DND-41 (cell line): ENCODE results near the gene TMX1.
A peak's percentile ranks its signal among the peaks of the same experiment; 100 is the strongest.

Experiments used
- ATAC-seq: fragments of 200-7000 bp; cut with Tn5 transposase; 3 replicates; pipeline ENCODE4 v1.9.1; 2021; ENCODE audit warnings: low read depth; ENCODE audit not compliant: insufficient read depth
- DNase-seq: peaks from one replicate; pipeline ENCODE4 v3.0.0-alpha.2; 2020
- H2AFZ ChIP-seq: 2 replicates; pipeline ENCODE4 v1.6.0; 2012; ENCODE audit warnings: low read depth, low read length
- H3K27ac ChIP-seq: 2 replicates; pipeline ENCODE4 v1.5.1; 2012; ENCODE audit warnings: low read length, inconsistent platforms
- H3K27me3 ChIP-seq: fragments of 200-600 bp; sonication (generic); 2 replicates; pipeline ENCODE4 v1.6.0; 2012; ENCODE audit warnings: low read length, mild to moderate bottlenecking, inconsistent platforms; ENCODE audit not compliant: insufficient read depth, poor library complexity
- H3K36me3 ChIP-seq: 2 replicates; pipeline ENCODE4 v1.5.1; 2012; ENCODE audit warnings: low read length, inconsistent platforms; ENCODE audit not compliant: insufficient read depth
- H3K4me1 ChIP-seq: 2 replicates; pipeline ENCODE4 v1.5.1; 2012; ENCODE audit warnings: mild to moderate bottlenecking, low read length; ENCODE audit not compliant: insufficient read depth
- H3K4me2 ChIP-seq: 2 replicates; pipeline ENCODE4 v1.6.0; 2012; ENCODE audit warnings: mild to moderate bottlenecking, moderate library complexity, low read length, inconsistent platforms; ENCODE audit not compliant: insufficient read depth
- H3K4me3 ChIP-seq, 2 experiments: fragments of 200-600 bp in 1 of 2; shearing (Covaris generic) in 1 of 2; 2 replicates each; pipeline ENCODE4 v1.5.1; 2012 to 2016; ENCODE audit warnings: inconsistent platforms in 2 of 2, low read length in 2 of 2, mild to moderate bottlenecking in 2 of 2, low read depth in 1 of 2, moderate library complexity in 1 of 2
- H3K79me2 ChIP-seq: 2 replicates; pipeline ENCODE4 v1.6.0; 2012; ENCODE audit warnings: low read length, inconsistent platforms; ENCODE audit not compliant: insufficient read depth
- H3K9ac ChIP-seq: 2 replicates; pipeline ENCODE4 v1.6.0; 2012; ENCODE audit warnings: low read depth, mild to moderate bottlenecking, inconsistent platforms, low read length, moderate library complexity
- H3K9me3 ChIP-seq: 2 replicates; pipeline ENCODE4 v1.5.1; 2012; ENCODE audit warnings: low read length, moderate library complexity, mild to moderate bottlenecking, inconsistent platforms; ENCODE audit not compliant: insufficient read depth, severe bottlenecking
- H4K20me1 ChIP-seq: 2 replicates; pipeline ENCODE4 v1.6.0; 2012; ENCODE audit warnings: low read length; ENCODE audit not compliant: insufficient read depth
- EZH2 ChIP-seq: IDR thresholded peaks from 3 replicates; pipeline ENCODE4 v1.6.1; 2012; ENCODE audit warnings: borderline replicate concordance, low read depth, mild to moderate bottlenecking, moderate library complexity, low read length, inconsistent platforms; ENCODE audit not compliant: severe bottlenecking
- TF ChIP-seq, protein P1 (sequence below): IDR thresholded peaks from 2 replicates; pipeline ENCODE4 v1.5.1; 2012; ENCODE audit warnings: borderline replicate concordance, low read length, moderate library complexity, mild to moderate bottlenecking; ENCODE audit not compliant: poor library complexity, severe bottlenecking; ENCODE audit errors: extremely low read depth

TMX1 gene

DNA sequence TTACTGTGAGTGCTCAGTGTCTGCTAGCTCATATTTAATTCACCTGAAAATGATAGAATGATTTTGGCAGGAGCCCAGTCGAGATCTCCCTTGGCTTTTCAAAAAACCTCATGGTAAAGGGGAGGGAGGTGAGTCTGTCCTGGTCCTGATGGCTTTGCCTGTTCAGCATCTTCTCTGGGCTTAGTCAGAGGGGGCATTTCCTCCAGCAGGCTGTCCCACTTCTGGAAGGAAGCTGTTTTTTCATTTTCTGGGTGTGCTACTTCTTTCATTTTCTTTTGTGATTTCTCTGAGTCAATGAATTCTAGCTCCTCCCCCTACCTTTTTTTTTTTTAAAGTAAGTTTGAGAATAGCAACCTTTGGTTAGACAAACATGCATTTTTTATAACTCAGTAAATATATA, 58.8 kb downstream of the TMX1 start:
- no peak overlapping the region for H3K4me3 ChIP-seq
- H3K9me3 ChIP-seq: no peaks in the 10 kb centered on the region
- ATAC-seq: peak; percentile 66
- H4K20me1 ChIP-seq: no peaks in the 10 kb centered on the region
- H3K27ac ChIP-seq: no peak overlapping the region
- H3K79me2 ChIP-seq: no peaks in the 10 kb centered on the region
- H3K4me1 ChIP-seq: peaks cover 6% of the 10 kb centered on the region; the same call in 1 of the 2 replicates
- no peak overlapping the region for H3K9ac ChIP-seq
- no peak overlapping the region for H2AFZ ChIP-seq
- no peak for DNase-seq
- no peak for TF ChIP-seq EZH2
- TF ChIP-seq, protein P1, sequence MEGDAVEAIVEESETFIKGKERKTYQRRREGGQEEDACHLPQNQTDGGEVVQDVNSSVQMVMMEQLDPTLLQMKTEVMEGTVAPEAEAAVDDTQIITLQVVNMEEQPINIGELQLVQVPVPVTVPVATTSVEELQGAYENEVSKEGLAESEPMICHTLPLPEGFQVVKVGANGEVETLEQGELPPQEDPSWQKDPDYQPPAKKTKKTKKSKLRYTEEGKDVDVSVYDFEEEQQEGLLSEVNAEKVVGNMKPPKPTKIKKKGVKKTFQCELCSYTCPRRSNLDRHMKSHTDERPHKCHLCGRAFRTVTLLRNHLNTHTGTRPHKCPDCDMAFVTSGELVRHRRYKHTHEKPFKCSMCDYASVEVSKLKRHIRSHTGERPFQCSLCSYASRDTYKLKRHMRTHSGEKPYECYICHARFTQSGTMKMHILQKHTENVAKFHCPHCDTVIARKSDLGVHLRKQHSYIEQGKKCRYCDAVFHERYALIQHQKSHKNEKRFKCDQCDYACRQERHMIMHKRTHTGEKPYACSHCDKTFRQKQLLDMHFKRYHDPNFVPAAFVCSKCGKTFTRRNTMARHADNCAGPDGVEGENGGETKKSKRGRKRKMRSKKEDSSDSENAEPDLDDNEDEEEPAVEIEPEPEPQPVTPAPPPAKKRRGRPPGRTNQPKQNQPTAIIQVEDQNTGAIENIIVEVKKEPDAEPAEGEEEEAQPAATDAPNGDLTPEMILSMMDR: no peak
- no peaks in the 10 kb centered on the region for H3K36me3 ChIP-seq
- H3K27me3 ChIP-seq: no peaks in the 10 kb centered on the region
- no peak overlapping the region for H3K4me2 ChIP-seq

DNA sequence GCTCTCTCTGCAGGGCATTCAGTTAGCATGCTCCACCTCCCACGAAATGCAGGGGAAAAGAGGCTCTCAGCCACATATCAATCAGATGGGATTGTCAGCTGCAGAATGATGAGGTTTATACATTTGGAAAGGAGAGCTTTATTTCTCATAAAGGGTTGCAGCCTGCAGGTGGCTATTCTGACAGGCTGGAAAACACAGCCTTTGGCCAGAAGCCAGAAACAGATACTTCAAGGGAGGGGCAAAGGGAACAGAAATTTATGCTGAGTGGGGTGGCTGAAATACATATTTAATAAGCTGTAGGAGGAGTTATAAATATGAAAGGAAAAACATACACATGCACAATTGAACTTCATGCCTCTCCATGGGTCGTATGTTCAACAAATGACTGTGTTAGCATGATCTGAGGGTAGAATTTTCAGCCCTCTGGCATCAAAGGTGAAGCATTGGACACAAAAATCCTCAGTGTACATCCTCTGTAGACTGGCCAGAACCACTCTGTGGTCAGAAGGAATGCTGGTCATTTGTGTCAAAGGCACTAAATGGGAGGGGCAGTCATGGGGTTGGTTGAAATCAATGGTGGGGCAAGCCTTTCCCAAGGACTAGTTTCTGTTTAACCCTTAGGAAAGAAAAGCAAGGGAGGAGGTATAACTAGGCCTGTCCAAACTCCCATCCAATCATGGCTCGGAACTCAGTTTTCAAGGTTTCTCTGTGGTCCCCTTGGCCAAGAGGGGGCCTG, 62.4 kb downstream of the TMX1 start:
- Histone ChIP-seq H3K27me3 (no peaks in the 10 kb centered on the region), H4K20me1 (no peaks in the 10 kb centered on the region), H2AFZ (no peak overlapping the region), H3K4me1 (peaks cover 6% of the 10 kb centered on the region; the same call in 1 of the 2 replicates), H3K9me3 (no peaks in the 10 kb centered on the region), H3K9ac (no peak overlapping the region), H3K4me3 (no peak overlapping the region), H3K36me3 (no peaks in the 10 kb centered on the region), H3K4me2 (no peak overlapping the region), H3K79me2 (no peaks in the 10 kb centered on the region), H3K27ac (no peak overlapping the region)
- DNase-seq (no peak), ATAC-seq (no peak)
- TF ChIP-seq EZH2: no peak
- TF ChIP-seq, protein P1: no peak

- Histone ChIP-seq H3K9ac (no peak overlapping the region), H3K27ac (no peak overlapping the region)
- DNase-seq: no peak
Observed at GRCh38 chr14:51304438-51304837, 64.4 kb downstream of the TMX1 start.

More at GRCh38 chr14:51304438-51304837, 64.4 kb downstream of the TMX1 start:
- Histone ChIP-seq H3K4me1 (no peaks in the 10 kb centered on the region), H2AFZ (no peak overlapping the region), H3K36me3 (no peaks in the 10 kb centered on the region), H3K9me3 (no peaks in the 10 kb centered on the region), H3K27me3 (no peaks in the 10 kb centered on the region), H3K4me3 (no peak overlapping the region), H3K79me2 (no peaks in the 10 kb centered on the region), H4K20me1 (no peaks in the 10 kb centered on the region), H3K4me2 (no peak overlapping the region)
- no peak for ATAC-seq
- no peak for TF ChIP-seq EZH2
- TF ChIP-seq, protein P1: no peak
